Kidney (tissue), 14 donors: ENCODE data around the gene PROC. TPM values are rescaled to one million over a fixed set of nuclear protein-coding genes. Genes with fewer than 3 reads are reported as not detected.

Experiments used
- DNase-seq, 5 donors: peaks; one replicate each; pipeline ENCODE4 v3.0.0-alpha.2; 2013 to 2020
- FAIRE-seq: peaks from 2 replicates; lab custom pipeline; 2012; peaks lifted over from hg19 to GRCh38; lab: Jason Lieb, UNC
- H3K27ac ChIP-seq, 2 donors: one replicate each; pipeline ENCODE4 v1.7.0; 2013; ENCODE audit warnings: low read depth in 2 of 2, low read length in 2 of 2, inconsistent platforms in 1 of 2
- H3K27me3 ChIP-seq: one replicate; pipeline ENCODE4 v1.7.1; 2013; ENCODE audit warnings: low read length, inconsistent platforms; ENCODE audit not compliant: control insufficient read depth, insufficient read depth
- H3K36me3 ChIP-seq, 3 donors: one replicate each; pipeline versions ENCODE4 v1.7.0 to v1.7.1; 2013; ENCODE audit warnings: low read length in 3 of 3, control low read depth in 1 of 3, inconsistent platforms in 1 of 3; ENCODE audit not compliant: insufficient read depth in 3 of 3, control insufficient read depth in 2 of 3
- H3K4me1 ChIP-seq, 3 donors: one replicate each; pipeline versions ENCODE4 v1.7.0 to v1.7.1; 2013; ENCODE audit warnings: low read length in 3 of 3, inconsistent platforms in 1 of 3, low read depth in 1 of 3; ENCODE audit not compliant: control insufficient read depth in 2 of 3, insufficient read depth in 2 of 3
- H3K4me3 ChIP-seq, 3 donors: one replicate each; pipeline versions ENCODE4 v1.7.0 to v1.8.1; 2013; ENCODE audit warnings: low read length in 3 of 3, control low read depth in 1 of 3, inconsistent platforms in 1 of 3
- H3K9ac ChIP-seq, 3 donors: one replicate each; pipeline versions ENCODE4 v1.7.0 to v1.7.1; 2013; ENCODE audit warnings: low read length in 3 of 3, control low read depth in 1 of 3, inconsistent platforms in 1 of 3
- H3K9me3 ChIP-seq, 3 donors: one replicate each; pipeline versions ENCODE4 v1.7.0 to v1.7.1; 2013; ENCODE audit warnings: low read length in 3 of 3, control low read depth in 1 of 3, inconsistent platforms in 1 of 3; ENCODE audit not compliant: control insufficient read depth in 2 of 3, insufficient read depth in 1 of 3
- CTCF ChIP-seq: IDR thresholded peaks from 3 replicates; pipeline ENCODE4 v1.5.1; 2012; ENCODE audit warnings: mild to moderate bottlenecking, moderate library complexity, borderline replicate concordance; ENCODE audit not compliant: insufficient read depth; ENCODE audit errors: extremely low read depth
- intact Hi-C: fragments of 100-400 bp; cut with DNase I; formaldehyde crosslinking; loops from one replicate; pipeline ENCODE4 v1.11.1; 2022
- polyA plus RNA-seq: library from polyadenylated mRNA; stranded (reverse); fragments of 350-450 nt; fragmentation: Illumina TruSeq; extraction: RNeasy Lipid Tissue Mini Kit (QIAGEN cat#74804); gene quantifications from one replicate; pipeline ENCODE4 v1.2.3, GENCODE V29; 2014; ENCODE audit warnings: low read depth, low replicate concordance; ENCODE audit not compliant: insufficient read depth
- total RNA-seq: library from RNA; stranded (reverse); fragmentation: NEBNext Ultra II Directional; extraction: Animal tissue kit (Norgen Biotek cat#: 25700); gene quantifications from one replicate; pipeline ENCODE4 v1.2.1, GENCODE V29; 2021
- donor health status: control.
- donor health status: control.
- donor health status: control.
- donor health status: control.
- donor health status: control.
- donor health status: DM: yes; HTN: yes; CAD: no.
- donor health status: Normal renal cell carcinoma (clear cell type).

The PROC gene
- total and polyA plus RNA-seq, 2 donors from 2014 or later = 5.9 to 51.0 TPM

- H3K4me3 ChIP-seq = no peak overlapping the region
- H3K27ac ChIP-seq = no peak overlapping the region
- H3K9me3 ChIP-seq = no peaks in the 10 kb centered on the region
- no peak overlapping the region for H3K9ac ChIP-seq
- TF ChIP-seq CTCF = no peak
- H3K36me3 ChIP-seq = no peaks in the 10 kb centered on the region
- DNase-seq = no peak
- intact Hi-C loops = no loop called here
- H3K4me1 ChIP-seq = no peaks in the 10 kb centered on the region
- H3K27me3 ChIP-seq = no peaks in the 10 kb centered on the region
- no peak for FAIRE-seq
Measured at GRCh38 chr2:127394492-127394891, 23.7 kb upstream of the PROC start.

- no peak for FAIRE-seq
- H3K36me3 ChIP-seq = no peaks in the 10 kb centered on the region
- no peaks in the 10 kb centered on the region for H3K9me3 ChIP-seq
- H3K9ac ChIP-seq = no peak overlapping the region
- intact Hi-C loops = no loop called here
- peaks cover 0 to 6% (median 0%) of the 10 kb centered on the region in 3 donors for H3K4me1 ChIP-seq
- H3K4me3 ChIP-seq = no peak overlapping the region
- H3K27me3 ChIP-seq = no peaks in the 10 kb centered on the region
- no peak overlapping the region for H3K27ac ChIP-seq
- peak in 1 of 5 donors; percentile 60 for DNase-seq
- TF ChIP-seq CTCF = no peak
Measured at GRCh38 chr2:127397568-127398238, 20.5 kb upstream of the PROC start.

GRCh38 chr2:127398239-127398590, 20.0 kb upstream of the PROC start:
- no peak for FAIRE-seq
- no peak for TF ChIP-seq CTCF
- no peak overlapping the region for H3K27ac ChIP-seq
- H3K4me1 ChIP-seq = peaks cover 0 to 6% (median 0%) of the 10 kb centered on the region in 3 donors
- H3K4me3 ChIP-seq = no peak overlapping the region
- peak in 1 of 5 donors; percentile 96 for DNase-seq
- no peaks in the 10 kb centered on the region for H3K27me3 ChIP-seq
- H3K9me3 ChIP-seq = no peaks in the 10 kb centered on the region
- intact Hi-C loops = no loop called here
- H3K9ac ChIP-seq = no peak overlapping the region
- H3K36me3 ChIP-seq = no peaks in the 10 kb centered on the region

GRCh38 chr2:127400533-127400896, 17.7 kb upstream of the PROC start:
- Histone ChIP-seq H3K36me3 (no peaks in the 10 kb centered on the region), H3K4me1 (peaks cover 0 to 6% (median 3%) of the 10 kb centered on the region in 3 donors), H3K4me3 (no peak overlapping the region), H3K27me3 (no peaks in the 10 kb centered on the region), H3K27ac (no peak overlapping the region), H3K9me3 (no peaks in the 10 kb centered on the region), H3K9ac (no peak overlapping the region)
- TF ChIP-seq CTCF = no peak
- DNase-seq (no peak), FAIRE-seq (no peak)
- intact Hi-C loops = no loop called here
